Testis (tissue), 2 donors: Measurements from ENCODE around the gene PDE1A.

Experiments
- CTCF ChIP-seq, 3 experiments: fragments of 450-650 bp in 2 of 3; fragments of 200-600 bp in 1 of 3; sonication (generic) in 1 of 3; IDR thresholded peaks; one replicate each; pipeline ENCODE4 v1.5.1; 2016 to 2019; ENCODE audit warnings: antibody characterized with exemption in 3 of 3, mild to moderate bottlenecking in 2 of 3, moderate library complexity in 1 of 3
- POLR2A ChIP-seq: fragments of 450-650 bp; IDR thresholded peaks from one replicate; pipeline ENCODE4 v1.6.1; 2017; ENCODE audit warnings: antibody characterized with exemption, mild to moderate bottlenecking, moderate library complexity

GRCh38 chr2:182110347-182110746 lies 316.5 kb downstream of the PDE1A start:
- TF ChIP-seq CTCF (IDR thresholded peaks at IDR 0.05) (no peak), POLR2A (no peak)
